Hepatocyte (in vitro differentiated cells): ENCODE results near the gene SERPINA10. TPM values are rescaled to one million over a fixed set of nuclear protein-coding genes. Genes with fewer than 3 reads are reported as not detected.

Experiments used
- DNase-seq: peaks from one replicate; pipeline ENCODE4 v3.0.0-alpha.2; 2016; ENCODE audit warnings: low spot score
- H2AFZ ChIP-seq: fragments of 200-600 bp; sonication (generic); 2 replicates; pipeline ENCODE4 v1.6.0; 2016; ENCODE audit warnings: antibody characterized with exemption, mild to moderate bottlenecking
- H3K27ac ChIP-seq: fragments of 200-600 bp; sonication (generic); 2 replicates; pipeline ENCODE4 v1.5.1; 2016; ENCODE audit warnings: mild to moderate bottlenecking
- H3K27me3 ChIP-seq: fragments of 200-600 bp; sonication (generic); 2 replicates; pipeline ENCODE4 v1.6.1; 2016
- H3K36me3 ChIP-seq: fragments of 200-600 bp; sonication (generic); replicated peaks from 2 replicates; pipeline ENCODE4 v1.5.1; 2016; ENCODE audit warnings: low read depth; ENCODE audit not compliant: insufficient read depth
- H3K4me1 ChIP-seq: fragments of 200-600 bp; sonication (generic); 2 replicates; pipeline ENCODE4 v1.5.1; 2016; ENCODE audit warnings: mild to moderate bottlenecking, moderate library complexity; ENCODE audit not compliant: insufficient read depth
- H3K4me2 ChIP-seq: fragments of 200-600 bp; sonication (generic); 2 replicates; pipeline ENCODE4 v1.6.0; 2016
- H3K4me3 ChIP-seq: fragments of 200-600 bp; sonication (generic); 2 replicates; pipeline ENCODE4 v1.5.1; 2016; ENCODE audit warnings: mild to moderate bottlenecking
- H3K79me2 ChIP-seq: fragments of 200-600 bp; sonication (generic); 2 replicates; pipeline ENCODE4 v1.6.0; 2017; ENCODE audit warnings: mild to moderate bottlenecking
- H3K9me2 ChIP-seq: fragments of 200-600 bp; sonication (generic); replicated peaks from 2 replicates; pipeline ENCODE4 v1.6.0; 2017; ENCODE audit warnings: mild to moderate bottlenecking; ENCODE audit not compliant: insufficient read depth
- H3K9me3 ChIP-seq: fragments of 200-600 bp; sonication (generic); 2 replicates; pipeline ENCODE4 v1.5.1; 2016; ENCODE audit warnings: low read depth, mild to moderate bottlenecking
- H4K20me1 ChIP-seq: fragments of 200-600 bp; sonication (generic); 2 replicates; pipeline ENCODE4 v1.6.0; 2016; ENCODE audit warnings: mild to moderate bottlenecking; ENCODE audit not compliant: insufficient read depth, poor library complexity, severe bottlenecking
- CTCF ChIP-seq: fragments of 200-600 bp; sonication (generic); IDR thresholded peaks from 2 replicates; pipeline ENCODE4 v1.5.1; 2016; ENCODE audit warnings: antibody characterized with exemption, mild to moderate bottlenecking; ENCODE audit not compliant: poor library complexity
- EZH2 ChIP-seq: fragments of 200-600 bp; sonication (generic); IDR thresholded peaks from 2 replicates; pipeline ENCODE4 v1.6.1; 2016; ENCODE audit warnings: antibody characterized with exemption, mild to moderate bottlenecking, borderline replicate concordance
- EZH2phosphoT487 ChIP-seq: fragments of 200-600 bp; sonication (generic); IDR thresholded peaks from one replicate; pipeline ENCODE4 v1.6.1; 2018; ENCODE audit warnings: antibody characterized with exemption, mild to moderate bottlenecking, low read depth, moderate library complexity; ENCODE audit not compliant: unreplicated experiment, severe bottlenecking
- WGBS: methylation state at CpG from one replicate; pipeline ENCODE4 v1.1.6; 2016; ENCODE audit warnings: low lambda C conversion rate; ENCODE audit errors: missing lambda C conversion rate; 5-methylcytosine and 5-hydroxymethylcytosine counted together
- polyA plus RNA-seq: library from polyadenylated mRNA; unstranded; fragments of >200 nt; fragmentation: Nextera tagmentation; extraction: Ambion mirVana; gene quantifications from 2 replicates; pipeline ENCODE4 v1.2.1, GENCODE V29; 2016
- total RNA-seq: library from RNA; depleted of rRNA; stranded (reverse); fragments of >200 nt; gene quantifications from 2 replicates; pipeline ENCODE4 v1.2.3, GENCODE V29; 2014

The SERPINA10 gene
- total and polyA plus RNA-seq, 2 experiments from 2014 or later, result 10.5 to 23.0 TPM

DNA sequence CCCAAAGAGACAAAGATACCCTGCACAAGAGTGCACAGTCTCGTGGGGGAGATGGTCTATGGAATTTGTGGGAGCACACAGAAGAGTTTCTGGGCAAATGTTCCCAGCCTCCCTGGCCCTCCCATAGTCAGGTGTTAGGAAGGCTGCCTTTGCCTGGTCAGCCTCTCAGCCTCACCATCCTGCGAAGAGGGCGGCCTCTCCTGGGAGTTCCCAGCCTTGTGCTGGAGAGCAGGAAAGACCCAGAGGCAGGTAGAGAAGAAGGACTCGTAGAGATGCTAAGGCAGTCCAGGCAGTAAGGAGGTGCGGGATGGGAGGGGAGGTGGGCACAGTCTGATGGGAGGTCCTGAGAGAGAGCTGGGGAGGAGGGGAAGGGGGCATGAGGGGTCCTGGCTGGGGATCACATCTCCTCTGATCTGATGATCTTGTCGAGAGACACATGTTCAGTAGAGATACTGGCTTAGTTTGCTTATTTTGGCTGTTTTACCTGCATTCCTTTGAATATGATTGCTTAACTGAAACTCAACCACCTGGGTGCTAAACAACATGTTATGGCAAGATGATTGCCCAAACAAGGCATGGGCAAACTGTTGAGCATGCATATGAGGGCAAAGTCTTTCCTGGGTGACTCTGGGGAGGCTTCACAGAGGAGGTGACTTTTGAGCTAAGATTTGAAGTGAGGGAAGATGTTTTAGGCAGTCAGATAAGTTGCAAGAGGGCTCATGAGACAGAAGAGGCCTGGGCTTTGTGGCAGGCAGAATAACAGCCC is 19.6 kb upstream of the SERPINA10 start:
- Histone ChIP-seq H3K27me3 (no peaks in the 10 kb centered on the region), H3K79me2 (no peaks in the 10 kb centered on the region), H3K4me2 (no peak overlapping the region), H3K9me2 (no peaks in the 10 kb centered on the region), H3K4me3 (no peak overlapping the region), H3K36me3 (no peaks in the 10 kb centered on the region), H4K20me1 (no peaks in the 10 kb centered on the region), H2AFZ (no peak overlapping the region), H3K4me1 (no peaks in the 10 kb centered on the region), H3K9me3 (no peaks in the 10 kb centered on the region), H3K27ac (no peak overlapping the region)
- WGBS, result 89% methylated on average over 6 of the region's 6 CpGs
- DNase-seq, result no peak
- TF ChIP-seq EZH2 (no peak), EZH2phosphoT487 (no peak), CTCF (no peak)

- no peaks in the 10 kb centered on the region for H4K20me1 ChIP-seq
- no peak overlapping the region for H3K4me3 ChIP-seq
- no peak overlapping the region for H2AFZ ChIP-seq
- no peaks in the 10 kb centered on the region for H3K27me3 ChIP-seq
- no peaks in the 10 kb centered on the region for H3K4me1 ChIP-seq
- DNase-seq, result no peak
- no peaks in the 10 kb centered on the region for H3K79me2 ChIP-seq
- H3K9me3 ChIP-seq, result no peaks in the 10 kb centered on the region
- 92% methylated on average over 3 of the region's 3 CpGs for WGBS
- H3K36me3 ChIP-seq, result no peaks in the 10 kb centered on the region
- H3K4me2 ChIP-seq, result no peak overlapping the region
- TF ChIP-seq CTCF (no peak), EZH2phosphoT487 (no peak), EZH2 (no peak)
- no peak overlapping the region for H3K27ac ChIP-seq
- no peaks in the 10 kb centered on the region for H3K9me2 ChIP-seq
Observed at GRCh38 chr14:94310248-94310647, 17.2 kb upstream of the SERPINA10 start.

GRCh38 chr14:94309721-94310120 is 16.7 kb upstream of the SERPINA10 start:
- DNase-seq, result no peak
- TF ChIP-seq EZH2 (no peak), EZH2phosphoT487 (no peak), CTCF (no peak)
- H2AFZ ChIP-seq, result no peak overlapping the region
- H3K27ac ChIP-seq, result no peak overlapping the region
- H3K9me3 ChIP-seq, result no peaks in the 10 kb centered on the region
- no peaks in the 10 kb centered on the region for H3K79me2 ChIP-seq
- H4K20me1 ChIP-seq, result no peaks in the 10 kb centered on the region
- no peaks in the 10 kb centered on the region for H3K36me3 ChIP-seq
- H3K27me3 ChIP-seq, result no peaks in the 10 kb centered on the region
- H3K4me1 ChIP-seq, result no peaks in the 10 kb centered on the region
- H3K9me2 ChIP-seq, result no peaks in the 10 kb centered on the region
- 85% methylated on average over 10 of the region's 10 CpGs for WGBS
- no peak overlapping the region for H3K4me2 ChIP-seq
- no peak overlapping the region for H3K4me3 ChIP-seq
